Endothelial cell of umbilical vein (primary cell): ENCODE measurements around the gene SLC38A9.
A peak's percentile ranks its signal among the peaks of the same experiment; 100 is the strongest.

ENCODE experiments used
- EZH2 ChIP-seq: IDR thresholded peaks from 2 replicates; pipeline ENCODE4 v1.6.1; 2012; ENCODE audit warnings: borderline replicate concordance, low read depth, mild to moderate bottlenecking, moderate library complexity, low read length, inconsistent platforms; ENCODE audit not compliant: severe bottlenecking
- POLR2AphosphoS5 ChIP-seq: IDR thresholded peaks from 2 replicates; pipeline ENCODE4 v1.6.1; 2012; ENCODE audit warnings: low read depth, mild to moderate bottlenecking, control low read depth, low read length, moderate library complexity; ENCODE audit not compliant: insufficient read depth
- TF ChIP-seq, protein P1 (sequence below), 2 donors: IDR thresholded peaks; 1 replicate in 1 of 2; 2 replicates in 1 of 2; pipeline ENCODE4 v1.5.1; 2011; ENCODE audit warnings: low read length in 2 of 2, mild to moderate bottlenecking in 2 of 2, moderate library complexity in 2 of 2, control low read depth in 1 of 2, inconsistent platforms in 1 of 2, low read depth in 1 of 2; ENCODE audit not compliant: insufficient read depth in 1 of 2; ENCODE audit errors: extremely low read depth in 1 of 2
- TF ChIP-seq, protein P2 (sequence below): IDR thresholded peaks from 2 replicates; pipeline ENCODE4 v1.6.1; 2011; ENCODE audit not compliant: insufficient read depth, insufficient read length

DNA sequence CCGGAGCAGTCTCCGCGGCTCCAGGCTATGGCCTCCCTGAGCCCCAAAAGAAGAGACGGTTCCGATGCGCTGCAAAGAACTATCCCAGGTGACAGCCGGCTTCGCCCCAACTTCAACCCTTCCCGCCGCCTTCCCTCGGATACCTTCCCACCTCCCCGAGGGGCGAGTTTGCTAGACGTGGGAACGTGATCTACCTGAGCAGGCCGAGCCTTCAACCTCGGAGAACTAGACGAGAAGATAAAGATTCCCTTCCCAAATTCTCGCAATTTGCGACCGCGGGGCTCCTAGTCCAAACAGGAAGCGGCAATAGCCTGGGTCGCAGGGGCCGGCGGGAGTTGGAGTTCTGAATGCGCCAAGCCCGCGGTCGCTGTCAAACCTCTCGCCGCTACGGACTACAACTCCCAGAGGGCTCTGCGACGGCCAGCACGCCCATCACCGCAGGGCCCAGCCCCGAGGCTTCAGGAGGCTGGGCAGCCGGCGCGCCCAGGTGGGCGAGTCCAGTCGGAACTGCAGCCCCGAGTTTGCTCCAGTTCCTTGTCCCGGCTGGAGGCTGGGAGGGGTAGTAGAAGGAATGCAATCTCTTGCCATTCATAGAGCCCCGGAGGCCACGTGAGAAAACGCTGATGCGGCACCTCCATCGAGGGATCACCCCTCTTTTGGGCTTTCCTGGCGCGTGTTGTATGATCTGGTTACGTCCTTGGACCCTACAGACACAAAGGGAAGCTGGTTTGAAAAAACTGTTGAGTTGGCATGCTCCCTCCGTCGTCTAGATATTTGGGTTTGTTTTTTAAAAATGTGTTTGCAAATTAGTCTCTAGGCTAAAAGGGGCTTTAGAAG lies at the start of gene SLC38A9:
- TF ChIP-seq EZH2 (no peak), POLR2AphosphoS5 (peak; percentile 73)
- TF ChIP-seq, protein P1, sequence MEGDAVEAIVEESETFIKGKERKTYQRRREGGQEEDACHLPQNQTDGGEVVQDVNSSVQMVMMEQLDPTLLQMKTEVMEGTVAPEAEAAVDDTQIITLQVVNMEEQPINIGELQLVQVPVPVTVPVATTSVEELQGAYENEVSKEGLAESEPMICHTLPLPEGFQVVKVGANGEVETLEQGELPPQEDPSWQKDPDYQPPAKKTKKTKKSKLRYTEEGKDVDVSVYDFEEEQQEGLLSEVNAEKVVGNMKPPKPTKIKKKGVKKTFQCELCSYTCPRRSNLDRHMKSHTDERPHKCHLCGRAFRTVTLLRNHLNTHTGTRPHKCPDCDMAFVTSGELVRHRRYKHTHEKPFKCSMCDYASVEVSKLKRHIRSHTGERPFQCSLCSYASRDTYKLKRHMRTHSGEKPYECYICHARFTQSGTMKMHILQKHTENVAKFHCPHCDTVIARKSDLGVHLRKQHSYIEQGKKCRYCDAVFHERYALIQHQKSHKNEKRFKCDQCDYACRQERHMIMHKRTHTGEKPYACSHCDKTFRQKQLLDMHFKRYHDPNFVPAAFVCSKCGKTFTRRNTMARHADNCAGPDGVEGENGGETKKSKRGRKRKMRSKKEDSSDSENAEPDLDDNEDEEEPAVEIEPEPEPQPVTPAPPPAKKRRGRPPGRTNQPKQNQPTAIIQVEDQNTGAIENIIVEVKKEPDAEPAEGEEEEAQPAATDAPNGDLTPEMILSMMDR (IDR thresholded peaks at IDR 0.05; ENCODE audit: extremely low read depth in 1 of 2, insufficient read depth in 1 of 2, low read depth in 1 of 2, low read length in 2 of 2), result no peak
- TF ChIP-seq, protein P2, sequence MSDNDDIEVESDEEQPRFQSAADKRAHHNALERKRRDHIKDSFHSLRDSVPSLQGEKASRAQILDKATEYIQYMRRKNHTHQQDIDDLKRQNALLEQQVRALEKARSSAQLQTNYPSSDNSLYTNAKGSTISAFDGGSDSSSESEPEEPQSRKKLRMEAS, result no peak
